Lower leg skin (tissue), 3 donors: ENCODE measurements around the gene HUWE1.

ENCODE experiments used
- POLR2A ChIP-seq, 2 donors: fragments of 450-650 bp; IDR thresholded peaks; one replicate each; pipeline ENCODE4 v1.6.1; 2016 to 2017; ENCODE audit warnings: antibody characterized with exemption in 2 of 2, mild to moderate bottlenecking in 1 of 2, moderate library complexity in 1 of 2
- TF ChIP-seq, protein P1 (sequence below), 3 donors: fragments of 450-650 bp; IDR thresholded peaks; one replicate each; pipeline ENCODE4 v1.5.1; 2016; ENCODE audit warnings: antibody characterized with exemption in 3 of 3, mild to moderate bottlenecking in 3 of 3, moderate library complexity in 2 of 3

DNA sequence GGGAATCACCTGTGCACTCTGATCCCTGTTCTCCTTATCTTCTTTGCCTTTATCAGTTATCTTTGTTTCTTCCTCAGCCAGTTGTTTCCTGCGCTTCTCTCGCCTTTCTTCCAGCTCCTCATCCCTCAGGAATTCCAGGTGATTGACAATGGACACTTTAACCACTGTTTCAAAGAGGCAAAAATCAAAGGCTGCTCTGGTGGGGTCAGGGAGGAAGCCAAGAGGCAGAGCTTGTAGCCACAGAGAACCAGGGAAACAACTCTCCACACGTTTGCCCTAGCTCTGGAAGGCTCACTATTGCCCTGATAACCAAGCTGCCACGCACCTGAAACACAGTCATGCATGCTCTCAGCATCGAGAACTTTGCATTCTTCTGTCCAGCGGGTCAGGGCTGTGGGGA is 127.9 kb downstream of the HUWE1 start:
- TF ChIP-seq, protein P1, sequence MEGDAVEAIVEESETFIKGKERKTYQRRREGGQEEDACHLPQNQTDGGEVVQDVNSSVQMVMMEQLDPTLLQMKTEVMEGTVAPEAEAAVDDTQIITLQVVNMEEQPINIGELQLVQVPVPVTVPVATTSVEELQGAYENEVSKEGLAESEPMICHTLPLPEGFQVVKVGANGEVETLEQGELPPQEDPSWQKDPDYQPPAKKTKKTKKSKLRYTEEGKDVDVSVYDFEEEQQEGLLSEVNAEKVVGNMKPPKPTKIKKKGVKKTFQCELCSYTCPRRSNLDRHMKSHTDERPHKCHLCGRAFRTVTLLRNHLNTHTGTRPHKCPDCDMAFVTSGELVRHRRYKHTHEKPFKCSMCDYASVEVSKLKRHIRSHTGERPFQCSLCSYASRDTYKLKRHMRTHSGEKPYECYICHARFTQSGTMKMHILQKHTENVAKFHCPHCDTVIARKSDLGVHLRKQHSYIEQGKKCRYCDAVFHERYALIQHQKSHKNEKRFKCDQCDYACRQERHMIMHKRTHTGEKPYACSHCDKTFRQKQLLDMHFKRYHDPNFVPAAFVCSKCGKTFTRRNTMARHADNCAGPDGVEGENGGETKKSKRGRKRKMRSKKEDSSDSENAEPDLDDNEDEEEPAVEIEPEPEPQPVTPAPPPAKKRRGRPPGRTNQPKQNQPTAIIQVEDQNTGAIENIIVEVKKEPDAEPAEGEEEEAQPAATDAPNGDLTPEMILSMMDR (IDR thresholded peaks at IDR 0.05) = no peak
- no peak for TF ChIP-seq POLR2A (IDR thresholded peaks at IDR 0.05)
